Osteocyte (in vitro differentiated cells): ENCODE data around the gene WDR59. TPM values are rescaled to one million over a fixed set of nuclear protein-coding genes. Genes with fewer than 3 reads are reported as not detected.

Experiments
- DNase-seq: peaks from one replicate; pipeline ENCODE4 v3.0.0; 2021; ENCODE audit warnings: mixed read lengths; ENCODE audit not compliant: unreplicated experiment; ENCODE audit errors: extremely low spot score
- H3K27ac Mint-ChIP-seq: one replicate; pipeline ENCODE4 v1.8.0; 2021; ENCODE audit warnings: mild to moderate bottlenecking, mixed read lengths; ENCODE audit not compliant: unreplicated experiment
- H3K27me3 Mint-ChIP-seq: one replicate; pipeline ENCODE4 v1.8.0; 2021; ENCODE audit warnings: mixed read lengths; ENCODE audit not compliant: unreplicated experiment
- H3K36me3 Mint-ChIP-seq: one replicate; pipeline ENCODE4 v1.8.0; 2021; ENCODE audit warnings: mixed read lengths; ENCODE audit not compliant: unreplicated experiment
- H3K4me1 Mint-ChIP-seq: one replicate; pipeline ENCODE4 v1.8.0; 2021; ENCODE audit warnings: mixed read lengths; ENCODE audit not compliant: unreplicated experiment
- H3K4me3 Mint-ChIP-seq: one replicate; pipeline ENCODE4 v1.8.0; 2021; ENCODE audit warnings: mild to moderate bottlenecking, moderate library complexity, mixed read lengths; ENCODE audit not compliant: unreplicated experiment
- H3K9me3 Mint-ChIP-seq: one replicate; pipeline ENCODE4 v1.8.0; 2021; ENCODE audit warnings: mixed read lengths; ENCODE audit not compliant: unreplicated experiment
- total RNA-seq: library from RNA; stranded (reverse); gene quantifications from 2 replicates; pipeline ENCODE4 v1.2.1, GENCODE V29; 2021
- TF ChIP-seq, protein P1 (sequence below): fragments of 200-600 bp; sonication (generic); IDR thresholded peaks from 2 replicates; pipeline ENCODE4 v1.5.0; 2021; ENCODE audit warnings: antibody characterized with exemption, mild to moderate bottlenecking, moderate library complexity

The WDR59 gene
- total RNA-seq, 1 donor from 2014 or later: 63.3 TPM

DNA sequence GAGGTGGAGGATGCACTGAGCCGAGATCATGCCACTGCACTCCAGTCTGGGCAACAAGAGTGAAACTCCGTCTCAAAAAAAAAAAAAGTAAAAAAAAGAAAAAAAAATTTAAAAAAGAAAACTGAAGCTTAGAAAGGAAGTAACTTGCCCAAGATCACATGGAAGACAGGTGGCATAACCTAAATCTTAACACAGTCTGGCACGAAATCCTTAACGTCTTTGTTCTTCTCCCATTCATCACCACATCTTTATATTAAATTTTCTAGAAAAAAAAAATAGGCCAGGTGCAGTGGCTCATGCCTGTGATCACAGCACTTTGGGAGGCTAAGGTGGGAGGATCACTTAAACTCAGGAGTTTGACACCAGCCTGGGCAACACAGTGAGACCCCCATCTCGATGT is 9.3 kb downstream of the WDR59 start:
- Mint-ChIP-seq H3K9me3 (no peaks in the 10 kb centered on the region), H3K27ac (no peak overlapping the region), H3K27me3 (no peaks in the 10 kb centered on the region), H3K4me3 (no peak overlapping the region), H3K36me3 (no peaks in the 10 kb centered on the region), H3K4me1 (no peaks in the 10 kb centered on the region)
- TF ChIP-seq, protein P1, sequence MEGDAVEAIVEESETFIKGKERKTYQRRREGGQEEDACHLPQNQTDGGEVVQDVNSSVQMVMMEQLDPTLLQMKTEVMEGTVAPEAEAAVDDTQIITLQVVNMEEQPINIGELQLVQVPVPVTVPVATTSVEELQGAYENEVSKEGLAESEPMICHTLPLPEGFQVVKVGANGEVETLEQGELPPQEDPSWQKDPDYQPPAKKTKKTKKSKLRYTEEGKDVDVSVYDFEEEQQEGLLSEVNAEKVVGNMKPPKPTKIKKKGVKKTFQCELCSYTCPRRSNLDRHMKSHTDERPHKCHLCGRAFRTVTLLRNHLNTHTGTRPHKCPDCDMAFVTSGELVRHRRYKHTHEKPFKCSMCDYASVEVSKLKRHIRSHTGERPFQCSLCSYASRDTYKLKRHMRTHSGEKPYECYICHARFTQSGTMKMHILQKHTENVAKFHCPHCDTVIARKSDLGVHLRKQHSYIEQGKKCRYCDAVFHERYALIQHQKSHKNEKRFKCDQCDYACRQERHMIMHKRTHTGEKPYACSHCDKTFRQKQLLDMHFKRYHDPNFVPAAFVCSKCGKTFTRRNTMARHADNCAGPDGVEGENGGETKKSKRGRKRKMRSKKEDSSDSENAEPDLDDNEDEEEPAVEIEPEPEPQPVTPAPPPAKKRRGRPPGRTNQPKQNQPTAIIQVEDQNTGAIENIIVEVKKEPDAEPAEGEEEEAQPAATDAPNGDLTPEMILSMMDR: no peak
- DNase-seq: no peak

DNA sequence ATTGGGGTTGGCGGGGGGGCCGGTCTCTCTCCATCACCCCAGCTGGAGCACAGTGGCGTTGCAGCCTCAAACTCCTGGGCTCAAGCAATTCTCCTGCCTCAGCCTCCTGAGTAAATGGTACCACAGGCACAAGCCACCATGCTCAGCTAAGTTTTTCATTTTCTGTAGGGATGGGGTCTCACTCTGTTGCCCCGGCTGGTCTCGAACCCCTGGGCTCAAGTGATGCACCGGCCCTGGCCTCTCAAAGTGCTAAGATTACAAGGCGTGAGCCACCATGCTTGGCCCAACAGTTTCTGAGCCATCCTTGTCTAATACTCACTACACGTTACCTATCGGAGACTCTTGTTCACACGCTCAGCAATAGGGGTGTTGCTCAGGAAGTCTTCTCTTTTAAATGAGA is 11.6 kb downstream of the WDR59 start:
- TF ChIP-seq, protein P1: no peak
- Mint-ChIP-seq H3K27me3 (no peaks in the 10 kb centered on the region), H3K4me1 (no peaks in the 10 kb centered on the region), H3K36me3 (no peaks in the 10 kb centered on the region), H3K4me3 (no peak overlapping the region), H3K27ac (no peak overlapping the region), H3K9me3 (no peaks in the 10 kb centered on the region)
- DNase-seq: no peak

DNA sequence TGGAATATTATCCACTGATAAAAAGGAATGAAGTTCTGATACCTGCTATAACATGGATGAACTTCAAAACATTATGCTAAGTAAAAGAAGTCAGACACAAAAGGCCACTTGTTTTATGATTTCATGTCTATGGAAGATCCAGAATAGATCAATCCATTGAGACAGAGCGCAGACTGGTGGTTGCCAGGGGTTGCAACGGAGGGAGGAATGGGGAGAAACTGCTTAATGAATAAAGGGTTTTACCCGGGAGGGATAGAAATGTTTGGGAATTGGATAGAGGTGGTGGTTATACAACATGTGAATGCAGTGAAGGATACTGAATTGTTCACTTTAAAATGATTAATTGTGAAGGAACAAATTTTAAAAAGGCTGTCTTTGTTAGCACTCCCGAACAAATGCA is 30.2 kb downstream of the WDR59 start:
- H3K4me3 Mint-ChIP-seq: no peak overlapping the region
- no peaks in the 10 kb centered on the region for H3K27me3 Mint-ChIP-seq
- no peak for DNase-seq
- TF ChIP-seq, protein P1: no peak
- no peaks in the 10 kb centered on the region for H3K9me3 Mint-ChIP-seq
- no peak overlapping the region for H3K27ac Mint-ChIP-seq
- no peaks in the 10 kb centered on the region for H3K4me1 Mint-ChIP-seq
- H3K36me3 Mint-ChIP-seq: peaks cover 46% of the 10 kb centered on the region

DNA sequence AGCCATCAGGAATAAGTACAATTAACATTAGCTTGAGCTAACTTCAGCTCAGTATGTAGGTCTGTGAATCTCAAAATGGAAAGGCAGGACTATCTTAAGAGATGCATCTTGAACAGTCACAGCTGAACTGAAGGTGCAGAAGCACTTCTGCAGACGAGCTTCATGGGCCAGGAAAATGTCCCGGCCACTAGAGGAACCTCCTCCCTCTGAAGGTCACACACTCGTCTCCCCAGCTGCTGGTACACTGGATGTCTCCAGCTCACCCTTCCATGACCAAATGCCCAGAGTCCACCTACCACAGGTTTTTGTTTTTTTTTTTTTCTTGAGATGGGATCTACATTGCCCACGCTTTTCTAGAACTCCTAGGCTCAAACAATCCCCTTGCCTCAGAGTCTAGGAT is 33.2 kb downstream of the WDR59 start:
- H3K4me1 Mint-ChIP-seq: no peaks in the 10 kb centered on the region
- no peaks in the 10 kb centered on the region for H3K9me3 Mint-ChIP-seq
- no peak overlapping the region for H3K27ac Mint-ChIP-seq
- no peak overlapping the region for H3K4me3 Mint-ChIP-seq
- H3K27me3 Mint-ChIP-seq: no peaks in the 10 kb centered on the region
- no peak for DNase-seq
- H3K36me3 Mint-ChIP-seq: peaks cover 44% of the 10 kb centered on the region
- TF ChIP-seq, protein P1: no peak

DNA sequence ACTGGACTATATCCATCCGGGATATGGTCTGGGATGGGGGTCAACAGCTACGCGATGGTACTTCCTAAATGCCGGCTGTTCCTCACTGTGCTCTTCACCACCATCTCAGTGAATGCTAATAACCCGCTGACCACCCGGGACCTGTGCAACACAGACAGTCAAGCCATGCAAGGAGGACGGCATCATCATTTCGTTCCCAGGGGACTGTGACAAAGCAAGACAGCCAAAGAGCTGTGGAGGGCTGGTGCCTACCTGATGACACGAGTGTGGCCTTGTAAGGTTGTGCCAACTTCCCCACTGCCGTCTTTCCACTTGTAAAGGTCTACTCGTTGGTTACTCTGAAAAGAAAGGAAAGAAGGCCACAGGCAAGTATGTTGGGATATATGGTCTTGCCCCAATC is 33.7 kb downstream of the WDR59 start:
- Mint-ChIP-seq H3K27ac (no peak overlapping the region), H3K4me3 (no peak overlapping the region), H3K36me3 (peaks cover 46% of the 10 kb centered on the region), H3K27me3 (no peaks in the 10 kb centered on the region), H3K4me1 (no peaks in the 10 kb centered on the region), H3K9me3 (no peaks in the 10 kb centered on the region)
- no peak for DNase-seq
- TF ChIP-seq, protein P1: no peak
